Mucosa of descending colon (tissue), 3 donors: ENCODE results near the gene SMARCD3. TPM values are rescaled to one million over a fixed set of nuclear protein-coding genes. Genes with fewer than 3 reads are reported as not detected.

ENCODE experiments used
- ATAC-seq: fragments of 200-7000 bp; cut with Tn5 transposase; one replicate; pipeline ENCODE4 v1.9.1; 2020; ENCODE audit warnings: mild to moderate bottlenecking, moderate library complexity
- DNase-seq, 3 donors: peaks; one replicate each; pipeline ENCODE4 v3.0.0-alpha.2; 2020
- H3K36me3 ChIP-seq: fragments of 200-600 bp; one replicate; pipeline ENCODE4 v1.8.0; 2021; ENCODE audit warnings: low read depth, mild to moderate bottlenecking
- H3K4me1 ChIP-seq: fragments of 200-600 bp; one replicate; pipeline ENCODE4 v1.8.0; 2021; ENCODE audit warnings: low read depth, mild to moderate bottlenecking
- H3K4me3 ChIP-seq: fragments of 200-600 bp; one replicate; pipeline ENCODE4 v1.8.0; 2021; ENCODE audit warnings: mild to moderate bottlenecking
- H3K9me3 ChIP-seq: fragments of 200-600 bp; one replicate; pipeline ENCODE4 v1.8.0; 2021; ENCODE audit warnings: mild to moderate bottlenecking
- CTCF ChIP-seq: fragments of 200-600 bp; IDR thresholded peaks from one replicate; pipeline ENCODE4 v1.8.0; 2022; ENCODE audit warnings: antibody characterized with exemption, mild to moderate bottlenecking
- intact Hi-C, 2 donors: fragments of 100-400 bp; cut with DNase I in 1 of 2; cut with micrococcal nuclease in 1 of 2; formaldehyde crosslinking; loops; one replicate each; pipeline versions ENCODE4 v1.11.0 to v1.11.1; 2022; cut with DNase I, micrococcal nuclease
- total RNA-seq, 3 donors: library from RNA; stranded (reverse); fragmentation: NEBNext Ultra II Directional in 2 of 3; extraction: Animal tissue kit (Norgen Biotek cat#: 25700) in 2 of 3; gene quantifications; one replicate each; pipeline versions ENCODE4 v1.2.1 to v1.2.4, GENCODE V29; 2021 to 2023
- donor health status: DM: no; HTN: no; CAD: no; lungs with moderate emphysema.
- donor health status: DM: no; HTN: no; CAD: no.
- donor health status: DM: no; HTN: yes; CAD: no.

Gene SMARCD3
- total RNA-seq, 3 donors from 2014 or later = 5.1 to 44.3 (median 10.0) TPM

GRCh38 chr7:151229249-151229648, 19.2 kb downstream of the SMARCD3 start:
- peak in 1 of 3 donors; percentile 19 for DNase-seq
- peaks cover 42% of the 10 kb centered on the region for H3K4me1 ChIP-seq

GRCh38 chr7:151228024-151228866, 20.2 kb downstream of the SMARCD3 start:
- DNase-seq = peak in 2 of 3 donors; percentile 33 to 63
- intact Hi-C loops = no loop called here
- no peak for TF ChIP-seq CTCF
- Histone ChIP-seq H3K9me3 (no peaks in the 10 kb centered on the region), H3K4me1 (peaks cover 33% of the 10 kb centered on the region), H3K4me3 (no peak overlapping the region), H3K36me3 (no peaks in the 10 kb centered on the region)
- peak; percentile 54 for ATAC-seq

More at GRCh38 chr7:151229249-151229648, 19.2 kb downstream of the SMARCD3 start:
- no peaks in the 10 kb centered on the region for H3K9me3 ChIP-seq
- H3K4me3 ChIP-seq = no peak overlapping the region
- TF ChIP-seq CTCF = no peak
- no peaks in the 10 kb centered on the region for H3K36me3 ChIP-seq
- intact Hi-C loops = no loop called here
- no peak for ATAC-seq

- no peak for TF ChIP-seq CTCF
- Histone ChIP-seq H3K4me3 (peak within 1 kb of the TSS; percentile 79), H3K9me3 (no peaks in the 10 kb centered on the region), H3K36me3 (no peaks in the 10 kb centered on the region), H3K4me1 (peaks cover 30% of the 10 kb centered on the region)
- intact Hi-C loops = no loop called here
- peak; percentile 97 for ATAC-seq
- peak; percentile 99 for DNase-seq
Observed at GRCh38 chr7:151226875-151227782, 21.4 kb downstream of the SMARCD3 start, which contains the start of gene ABCF2. ABCF2 (minus strand) TSS chr7:151227205; CDS start chr7:151226458, 747 bp downstream.

GRCh38 chr7:151226560-151226874, 22.0 kb downstream of the SMARCD3 start:
- no peaks in the 10 kb centered on the region for H3K36me3 ChIP-seq
- TF ChIP-seq CTCF = no peak
- peak; percentile 6 for ATAC-seq
- H3K4me3 ChIP-seq = peak overlapping the region; percentile 79
- DNase-seq = no peak
- intact Hi-C loops = no loop called here
- H3K9me3 ChIP-seq = no peaks in the 10 kb centered on the region
- H3K4me1 ChIP-seq = peaks cover 26% of the 10 kb centered on the region

GRCh38 chr7:151225948-151226510, 22.5 kb downstream of the SMARCD3 start:
- no peak for TF ChIP-seq CTCF
- ATAC-seq (no peak), DNase-seq (no peak)
- Histone ChIP-seq H3K4me3 (no peak overlapping the region), H3K9me3 (no peaks in the 10 kb centered on the region), H3K4me1 (peaks cover 25% of the 10 kb centered on the region), H3K36me3 (no peaks in the 10 kb centered on the region)
- intact Hi-C loops = no loop called here
